A673 (cell line): ENCODE results near the gene ATP6V0E1. TPM values are rescaled to one million over a fixed set of nuclear protein-coding genes. Genes with fewer than 3 reads are reported as not detected.
A peak's percentile ranks its signal among the peaks of the same experiment; 100 is the strongest.

Experiments
- BruUV-seq: library from RNA; stranded (reverse); fragments of 400-500 nt; replicated peaks from 2 replicates; lab custom pipeline; 2021; lab: Mats Ljungman, UMichigan
- CTCF ChIA-PET: fragments of 300-600 bp; sonication (Branson Sonifier 250); formaldehyde crosslinking; loops from one replicate; lab custom pipeline; 2022; ENCODE audit warnings: antibody characterized with exemption; lab: Charles Lee
- POLR2A ChIA-PET: fragments of 300-600 bp; sonication (Branson Sonifier 250); formaldehyde crosslinking; loops from one replicate; lab custom pipeline; 2022; ENCODE audit warnings: antibody characterized with exemption; ENCODE audit not compliant: low non-redundant PET; lab: Charles Lee
- DNase-seq: peaks from one replicate; pipeline ENCODE4 v3.0.0-alpha.2; 2015; ENCODE audit warnings: low spot score
- H3K27ac ChIP-seq: fragments of 200-600 bp; sonication (generic); 2 replicates; pipeline ENCODE4 v1.5.1; 2016; ENCODE audit warnings: mixed run types, low read depth, mild to moderate bottlenecking, mixed read lengths, antibody characterized with exemption, low read length; ENCODE audit not compliant: poor library complexity, severe bottlenecking
- H3K27me3 ChIP-seq: fragments of 200-600 bp; sonication (generic); replicated peaks from 2 replicates; pipeline ENCODE4 v1.6.1; 2017; ENCODE audit warnings: mixed run types, low read depth, mild to moderate bottlenecking, mixed read lengths, antibody characterized with exemption, low read length; ENCODE audit not compliant: insufficient read depth, poor library complexity
- H3K36me3 ChIP-seq: fragments of 200-600 bp; sonication (generic); 2 replicates; pipeline ENCODE4 v1.6.1; 2016; ENCODE audit warnings: mixed run types, mild to moderate bottlenecking, mixed read lengths, antibody characterized with exemption, low read length; ENCODE audit not compliant: insufficient read depth, poor library complexity, severe bottlenecking
- H3K4me1 ChIP-seq: fragments of 200-600 bp; sonication (generic); 2 replicates; pipeline ENCODE4 v1.6.1; 2017; ENCODE audit warnings: mixed run types, mild to moderate bottlenecking, mixed read lengths, antibody characterized with exemption, low read length; ENCODE audit not compliant: insufficient read depth, poor library complexity, severe bottlenecking
- H3K4me3 ChIP-seq: fragments of 200-600 bp; sonication (generic); 2 replicates; pipeline ENCODE4 v1.5.1; 2016; ENCODE audit warnings: low read depth, mixed run types, mild to moderate bottlenecking, mixed read lengths, low read length; ENCODE audit not compliant: poor library complexity, severe bottlenecking
- H3K9me3 ChIP-seq: fragments of 200-600 bp; sonication (generic); 2 replicates; pipeline ENCODE4 v1.6.1; 2016; ENCODE audit warnings: mixed run types, low read depth, mild to moderate bottlenecking, mixed read lengths, antibody characterized with exemption, low read length; ENCODE audit not compliant: poor library complexity, severe bottlenecking
- CTCF ChIP-seq: fragments of 300-800, 200-600 bp; sonication (generic); conservative IDR thresholded peaks from 2 replicates; pipeline ENCODE4 v1.5.1; 2017; ENCODE audit warnings: low read depth, mild to moderate bottlenecking, antibody characterized with exemption, low read length, moderate library complexity, mixed read lengths
- EZH2 ChIP-seq: fragments of 200-600 bp; sonication (generic); IDR thresholded peaks from 2 replicates; pipeline ENCODE4 v1.6.1; 2017; ENCODE audit warnings: borderline replicate concordance, low read depth, mild to moderate bottlenecking, mixed read lengths, antibody characterized with exemption, low read length; ENCODE audit not compliant: poor library complexity, severe bottlenecking
- intact Hi-C: fragments of 100-400 bp; cut with micrococcal nuclease; formaldehyde crosslinking; loops from one replicate; pipeline ENCODE4 v1.10.0; 2022; ENCODE audit not compliant: unreplicated experiment
- total RNA-seq: library from RNA; stranded (reverse); gene quantifications from 2 replicates; pipeline ENCODE4 v1.2.3, GENCODE V29; 2021

Gene ATP6V0E1
- total RNA-seq, 1 experiment from 2014 or later, result 148 TPM

- TF ChIP-seq CTCF, result no peak
- no peak for TF ChIP-seq EZH2
- no peak overlapping the region for H3K4me3 ChIP-seq
- POLR2A ChIA-PET, result no interaction called here
- BruUV-seq, result no TSS peak
- no peaks in the 10 kb centered on the region for H3K27me3 ChIP-seq
- CTCF ChIA-PET, result no interaction called here
- intact Hi-C loops, result no loop called here
- DNase-seq, result no peak
- H3K9me3 ChIP-seq, result no peaks in the 10 kb centered on the region
- H3K27ac ChIP-seq, result no peak overlapping the region
- H3K4me1 ChIP-seq, result peaks cover 7% of the 10 kb centered on the region
- no peaks in the 10 kb centered on the region for H3K36me3 ChIP-seq
Observed at GRCh38 chr5:172957458-172957857, 26.1 kb upstream of the ATP6V0E1 start.

- peak; percentile 44 for DNase-seq
- intact Hi-C loops, result no loop called here
- H3K4me3 ChIP-seq, result peak overlapping the region; percentile 71
- no peaks in the 10 kb centered on the region for H3K36me3 ChIP-seq
- no peak for TF ChIP-seq EZH2
- no peaks in the 10 kb centered on the region for H3K9me3 ChIP-seq
- H3K27me3 ChIP-seq, result no peaks in the 10 kb centered on the region
- peaks cover 7% of the 10 kb centered on the region for H3K4me1 ChIP-seq
- BruUV-seq, result no TSS peak
- ChIA-PET CTCF (interaction anchor here (0.7 kb wide), 3 partner anchors 82 to 387 kb away, joined by 3 to 6 read pairs (median 5); no protein-coding TSS in a partner anchor), POLR2A (interaction anchor here (0.6 to 0.7 kb wide), 2 partner anchors 285 to 665 kb away, joined by 4 to 8 read pairs; no protein-coding TSS in a partner anchor)
- H3K27ac ChIP-seq, result peak overlapping the region; percentile 66
Observed at GRCh38 chr5:172958331-172959046, 25.1 kb upstream of the ATP6V0E1 start.

- H3K4me3 ChIP-seq, result peak overlapping the region; percentile 71
- H3K9me3 ChIP-seq, result no peaks in the 10 kb centered on the region
- DNase-seq, result no peak
- H3K4me1 ChIP-seq, result peaks cover 7% of the 10 kb centered on the region
- no peaks in the 10 kb centered on the region for H3K36me3 ChIP-seq
- ChIA-PET CTCF (interaction anchor here (0.6 to 0.8 kb wide), 2 partner anchors 12 to 21 kb away, joined by 3 to 4 read pairs; no protein-coding TSS in a partner anchor), POLR2A (interaction anchor here (0.6 kb wide), 1 partner anchor 23 kb away, joined by 4 read pairs; the partner anchor contains the start of gene ATP6V0E1)
- peak overlapping the region; percentile 66 for H3K27ac ChIP-seq
- TF ChIP-seq EZH2, result no peak
- no peak for TF ChIP-seq CTCF
- no peaks in the 10 kb centered on the region for H3K27me3 ChIP-seq
- intact Hi-C loops, result no loop called here
- TSS peak; percentile 51 for BruUV-seq
Observed at GRCh38 chr5:172959824-172960799, 23.5 kb upstream of the ATP6V0E1 start.
